Endothelial cell of umbilical vein (primary cell): ENCODE measurements around the gene HNRNPK.

ENCODE experiments used
- EZH2 ChIP-seq: IDR thresholded peaks from 2 replicates; pipeline ENCODE4 v1.6.1; 2012; ENCODE audit warnings: borderline replicate concordance, low read depth, mild to moderate bottlenecking, moderate library complexity, low read length, inconsistent platforms; ENCODE audit not compliant: severe bottlenecking
- FOS ChIP-seq: IDR thresholded peaks from 2 replicates; pipeline ENCODE4 v1.6.1; 2011; ENCODE audit warnings: mild to moderate bottlenecking, low read length, moderate library complexity, borderline replicate concordance; ENCODE audit not compliant: insufficient read depth
- GATA2 ChIP-seq: IDR thresholded peaks from 2 replicates; pipeline ENCODE4 v1.7.0; 2011; ENCODE audit warnings: low read depth, mild to moderate bottlenecking, moderate library complexity, mixed read lengths, low read length; ENCODE audit not compliant: insufficient read length, insufficient read depth
- JUN ChIP-seq: IDR thresholded peaks from 2 replicates; pipeline ENCODE4 v1.6.1; 2011; ENCODE audit warnings: borderline replicate concordance, low read depth; ENCODE audit not compliant: insufficient read length, insufficient read depth
- MYC ChIP-seq: IDR thresholded peaks from one replicate; pipeline ENCODE4 v1.6.1; 2011; ENCODE audit warnings: mild to moderate bottlenecking, low read depth, low read length
- POLR2A ChIP-seq: IDR thresholded peaks from 2 replicates; pipeline ENCODE4 v1.6.1; 2012; ENCODE audit warnings: low read depth, mild to moderate bottlenecking, control low read depth, low read length
- POLR2AphosphoS5 ChIP-seq: IDR thresholded peaks from 2 replicates; pipeline ENCODE4 v1.6.1; 2012; ENCODE audit warnings: low read depth, mild to moderate bottlenecking, control low read depth, low read length, moderate library complexity; ENCODE audit not compliant: insufficient read depth
- TF ChIP-seq, protein P1 (sequence below), 2 donors: IDR thresholded peaks; 1 replicate in 1 of 2; 2 replicates in 1 of 2; pipeline ENCODE4 v1.5.1; 2011; ENCODE audit warnings: low read length in 2 of 2, mild to moderate bottlenecking in 2 of 2, moderate library complexity in 2 of 2, control low read depth in 1 of 2, inconsistent platforms in 1 of 2, low read depth in 1 of 2; ENCODE audit not compliant: insufficient read depth in 1 of 2; ENCODE audit errors: extremely low read depth in 1 of 2
- TF ChIP-seq, protein P2 (sequence below): IDR thresholded peaks from 2 replicates; pipeline ENCODE4 v1.6.1; 2011; ENCODE audit not compliant: insufficient read depth, insufficient read length

DNA sequence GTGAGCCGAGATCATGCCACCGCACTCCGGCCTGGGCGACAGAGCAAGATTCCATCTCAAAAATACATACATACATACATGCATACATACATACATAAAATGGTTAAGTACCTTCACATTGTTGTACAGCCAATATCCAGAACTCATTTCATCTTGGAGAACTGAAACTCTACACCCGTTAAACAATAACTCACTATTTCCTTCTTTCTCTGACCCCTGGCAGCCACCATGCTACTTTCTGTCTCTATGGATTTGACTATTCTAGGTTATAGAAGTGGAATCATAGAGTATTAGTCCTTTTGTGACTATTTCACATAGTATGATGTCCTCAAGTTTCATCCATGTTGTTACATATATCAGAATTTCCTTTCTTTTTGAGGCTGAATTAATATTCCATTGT, 49.1 kb downstream of the HNRNPK start:
- TF ChIP-seq, protein P1, sequence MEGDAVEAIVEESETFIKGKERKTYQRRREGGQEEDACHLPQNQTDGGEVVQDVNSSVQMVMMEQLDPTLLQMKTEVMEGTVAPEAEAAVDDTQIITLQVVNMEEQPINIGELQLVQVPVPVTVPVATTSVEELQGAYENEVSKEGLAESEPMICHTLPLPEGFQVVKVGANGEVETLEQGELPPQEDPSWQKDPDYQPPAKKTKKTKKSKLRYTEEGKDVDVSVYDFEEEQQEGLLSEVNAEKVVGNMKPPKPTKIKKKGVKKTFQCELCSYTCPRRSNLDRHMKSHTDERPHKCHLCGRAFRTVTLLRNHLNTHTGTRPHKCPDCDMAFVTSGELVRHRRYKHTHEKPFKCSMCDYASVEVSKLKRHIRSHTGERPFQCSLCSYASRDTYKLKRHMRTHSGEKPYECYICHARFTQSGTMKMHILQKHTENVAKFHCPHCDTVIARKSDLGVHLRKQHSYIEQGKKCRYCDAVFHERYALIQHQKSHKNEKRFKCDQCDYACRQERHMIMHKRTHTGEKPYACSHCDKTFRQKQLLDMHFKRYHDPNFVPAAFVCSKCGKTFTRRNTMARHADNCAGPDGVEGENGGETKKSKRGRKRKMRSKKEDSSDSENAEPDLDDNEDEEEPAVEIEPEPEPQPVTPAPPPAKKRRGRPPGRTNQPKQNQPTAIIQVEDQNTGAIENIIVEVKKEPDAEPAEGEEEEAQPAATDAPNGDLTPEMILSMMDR (IDR thresholded peaks at IDR 0.05; ENCODE audit: extremely low read depth in 1 of 2, insufficient read depth in 1 of 2, low read depth in 1 of 2, low read length in 2 of 2): no peak
- TF ChIP-seq EZH2: no peak
- no peak for TF ChIP-seq GATA2
- no peak for TF ChIP-seq POLR2A
- no peak for TF ChIP-seq JUN
- TF ChIP-seq, protein P2, sequence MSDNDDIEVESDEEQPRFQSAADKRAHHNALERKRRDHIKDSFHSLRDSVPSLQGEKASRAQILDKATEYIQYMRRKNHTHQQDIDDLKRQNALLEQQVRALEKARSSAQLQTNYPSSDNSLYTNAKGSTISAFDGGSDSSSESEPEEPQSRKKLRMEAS: no peak
- TF ChIP-seq POLR2AphosphoS5: no peak
- TF ChIP-seq MYC: no peak
- TF ChIP-seq FOS: no peak
